ENCODE data around the gene ENOPH1. TPM values are rescaled to one million over a fixed set of nuclear protein-coding genes. Genes with fewer than 3 reads are reported as not detected.

The ENOPH1 gene
- total RNA-seq, 1 donor = 38.4 TPM

DNA sequence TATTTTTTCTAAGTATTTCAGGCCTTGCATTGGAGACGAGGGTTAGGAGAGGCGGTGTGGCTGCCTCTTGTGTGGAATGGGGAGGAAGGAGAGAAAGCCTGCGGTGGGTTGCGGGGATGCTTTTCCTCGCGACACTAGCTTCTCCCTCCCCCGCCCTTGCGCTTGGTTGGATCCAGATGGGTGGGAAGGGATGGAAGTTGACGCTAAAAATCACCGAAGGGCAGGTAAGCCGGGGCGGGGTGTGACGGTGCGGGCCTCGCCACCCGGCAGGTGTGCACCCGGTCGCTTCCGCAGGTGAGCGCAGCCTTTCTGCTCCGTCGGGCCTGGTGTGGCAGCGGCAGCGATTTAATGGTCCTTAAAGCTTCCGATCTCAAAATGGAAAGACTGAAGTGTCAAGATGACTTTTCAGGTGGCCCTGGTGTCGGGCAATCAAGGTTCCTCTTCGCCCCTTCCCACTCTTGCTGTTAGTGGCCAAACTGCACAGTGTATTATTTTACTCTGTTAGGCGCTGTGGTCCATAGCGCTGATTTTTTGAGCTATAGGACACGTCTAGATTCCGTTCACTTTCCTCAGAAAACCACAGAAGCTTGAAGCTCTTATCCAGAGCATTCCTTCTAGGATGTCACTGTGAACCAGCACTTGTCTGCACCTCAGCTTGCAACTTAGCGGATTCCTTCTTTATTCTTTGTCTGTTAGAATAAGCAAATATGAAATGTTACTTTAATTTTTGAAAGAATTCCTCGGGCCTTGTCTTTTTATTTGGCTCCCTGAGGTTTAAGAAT lies 765 bp downstream of the ENOPH1 start:
- DNase-seq (ENCODE audit: insufficient read length, low spot score, missing footprints) = peak; percentile 89
- H3K4me2 ChIP-seq (ENCODE audit: insufficient read depth, low read length) = peak overlapping the region; percentile 94
- peak overlapping the region; percentile 89 for H2AFZ ChIP-seq (ENCODE audit: low read length)
- no peaks in the 10 kb centered on the region for H3K27me3 ChIP-seq (ENCODE audit: insufficient read depth, low read length)
- peaks cover 47% of the 10 kb centered on the region for H4K20me1 ChIP-seq (ENCODE audit: insufficient read depth, low read length)
- H3K4me1 ChIP-seq (ENCODE audit: insufficient read depth, low read length) = peaks cover 30% of the 10 kb centered on the region
- no peak for TF ChIP-seq CTCF (IDR thresholded peaks at IDR 0.05; ENCODE audit: extremely low read depth, low read depth, low read length)
- no peaks in the 10 kb centered on the region for H3K9me3 ChIP-seq (ENCODE audit: low read depth, low read length)
- H3K79me2 ChIP-seq (ENCODE audit: insufficient read depth, low read length) = peaks cover 88% of the 10 kb centered on the region
- peaks cover 25% of the 10 kb centered on the region for H3K36me3 ChIP-seq (ENCODE audit: insufficient read depth, low read length)
- H3K4me3 ChIP-seq (ENCODE audit: insufficient read depth, low read length) = peak overlapping the region; percentile 98
- peak overlapping the region; percentile 96 for H3K27ac ChIP-seq (ENCODE audit: low read depth, low read length)

GRCh38 chr4:82431831-82432230 lies 1.4 kb downstream of the ENOPH1 start:
- no peak overlapping the region for H2AFZ ChIP-seq (ENCODE audit: low read length)
- DNase-seq (ENCODE audit: insufficient read length, low spot score, missing footprints) = no peak
- H3K9me3 ChIP-seq (ENCODE audit: low read depth, low read length) = no peaks in the 10 kb centered on the region
- peaks cover 88% of the 10 kb centered on the region for H3K79me2 ChIP-seq (ENCODE audit: insufficient read depth, low read length)
- H3K27ac ChIP-seq (ENCODE audit: low read depth, low read length) = no peak overlapping the region
- no peaks in the 10 kb centered on the region for H3K27me3 ChIP-seq (ENCODE audit: insufficient read depth, low read length)
- no peak for TF ChIP-seq CTCF (IDR thresholded peaks at IDR 0.05; ENCODE audit: extremely low read depth, low read depth, low read length)
- peaks cover 18% of the 10 kb centered on the region for H3K36me3 ChIP-seq (ENCODE audit: insufficient read depth, low read length)
- peaks cover 41% of the 10 kb centered on the region for H4K20me1 ChIP-seq (ENCODE audit: insufficient read depth, low read length)
- peak overlapping the region; percentile 94 for H3K4me2 ChIP-seq (ENCODE audit: insufficient read depth, low read length)
- peak overlapping the region; percentile 98 for H3K4me3 ChIP-seq (ENCODE audit: insufficient read depth, low read length)
- H3K4me1 ChIP-seq (ENCODE audit: insufficient read depth, low read length) = peaks cover 24% of the 10 kb centered on the region

GRCh38 chr4:82432596-82432995 lies 2.2 kb downstream of the ENOPH1 start:
- Histone ChIP-seq H3K27me3 (ENCODE audit: insufficient read depth, low read length) (no peaks in the 10 kb centered on the region), H4K20me1 (ENCODE audit: insufficient read depth, low read length) (peaks cover 39% of the 10 kb centered on the region), H3K4me2 (ENCODE audit: insufficient read depth, low read length) (no peak overlapping the region), H2AFZ (ENCODE audit: low read length) (no peak overlapping the region), H3K4me3 (ENCODE audit: insufficient read depth, low read length) (no peak overlapping the region), H3K27ac (ENCODE audit: low read depth, low read length) (no peak overlapping the region), H3K9me3 (ENCODE audit: low read depth, low read length) (no peaks in the 10 kb centered on the region), H3K79me2 (ENCODE audit: insufficient read depth, low read length) (peaks cover 88% of the 10 kb centered on the region), H3K36me3 (ENCODE audit: insufficient read depth, low read length) (peaks cover 10% of the 10 kb centered on the region), H3K4me1 (ENCODE audit: insufficient read depth, low read length) (peaks cover 16% of the 10 kb centered on the region)
- DNase-seq (ENCODE audit: insufficient read length, low spot score, missing footprints) = no peak
- TF ChIP-seq CTCF (IDR thresholded peaks at IDR 0.05; ENCODE audit: extremely low read depth, low read depth, low read length) = no peak

DNA sequence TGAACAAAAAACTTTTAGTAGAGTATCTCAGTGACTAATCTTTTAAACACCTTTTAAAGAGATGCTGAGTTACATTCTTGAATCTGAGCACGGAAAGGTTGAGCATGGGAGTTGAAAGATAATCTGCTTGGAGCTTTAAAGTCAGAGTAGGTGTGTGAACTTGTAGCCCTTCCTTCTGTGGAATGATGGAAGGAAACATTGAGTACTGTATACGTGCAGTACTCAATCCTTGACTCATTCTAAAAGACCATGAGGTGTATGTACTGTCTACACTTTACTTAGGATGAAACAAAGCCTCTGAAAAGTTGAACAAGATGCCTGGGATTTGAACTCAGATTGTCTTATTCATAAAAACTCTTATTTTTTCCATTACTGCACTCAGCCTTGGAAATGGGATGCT lies 3.4 kb downstream of the ENOPH1 start:
- TF ChIP-seq CTCF (IDR thresholded peaks at IDR 0.05; ENCODE audit: extremely low read depth, low read depth, low read length) = no peak
- H4K20me1 ChIP-seq (ENCODE audit: insufficient read depth, low read length) = peaks cover 30% of the 10 kb centered on the region

More for the DNA sequence above, 3.4 kb downstream of the ENOPH1 start:
- no peaks in the 10 kb centered on the region for H3K36me3 ChIP-seq (ENCODE audit: insufficient read depth, low read length)
- H3K4me2 ChIP-seq (ENCODE audit: insufficient read depth, low read length) = no peak overlapping the region
- DNase-seq (ENCODE audit: insufficient read length, low spot score, missing footprints) = no peak
- H2AFZ ChIP-seq (ENCODE audit: low read length) = no peak overlapping the region
- no peaks in the 10 kb centered on the region for H3K9me3 ChIP-seq (ENCODE audit: low read depth, low read length)
- peaks cover 88% of the 10 kb centered on the region for H3K79me2 ChIP-seq (ENCODE audit: insufficient read depth, low read length)
- peaks cover 11% of the 10 kb centered on the region for H3K4me1 ChIP-seq (ENCODE audit: insufficient read depth, low read length)
- no peak overlapping the region for H3K4me3 ChIP-seq (ENCODE audit: insufficient read depth, low read length)
- H3K27ac ChIP-seq (ENCODE audit: low read depth, low read length) = no peak overlapping the region
- no peaks in the 10 kb centered on the region for H3K27me3 ChIP-seq (ENCODE audit: insufficient read depth, low read length)

Measured in osteoblast (primary cell).